Ammon's horn (tissue), 1 donor: Measurements from ENCODE around the gene PCNP.
A peak's percentile ranks its signal among the peaks of the same experiment; 100 is the strongest.
"Not testable (repeated sequence)": the region's sequence is repeated elsewhere in the genome, so short reads cannot be mapped to it uniquely, and the experiment has no call there.

ENCODE experiments used
- DNase-seq: peaks from one replicate; pipeline ENCODE4 v3.0.0-alpha.2; 2016; ENCODE audit warnings: low spot score

The PCNP gene

DNA sequence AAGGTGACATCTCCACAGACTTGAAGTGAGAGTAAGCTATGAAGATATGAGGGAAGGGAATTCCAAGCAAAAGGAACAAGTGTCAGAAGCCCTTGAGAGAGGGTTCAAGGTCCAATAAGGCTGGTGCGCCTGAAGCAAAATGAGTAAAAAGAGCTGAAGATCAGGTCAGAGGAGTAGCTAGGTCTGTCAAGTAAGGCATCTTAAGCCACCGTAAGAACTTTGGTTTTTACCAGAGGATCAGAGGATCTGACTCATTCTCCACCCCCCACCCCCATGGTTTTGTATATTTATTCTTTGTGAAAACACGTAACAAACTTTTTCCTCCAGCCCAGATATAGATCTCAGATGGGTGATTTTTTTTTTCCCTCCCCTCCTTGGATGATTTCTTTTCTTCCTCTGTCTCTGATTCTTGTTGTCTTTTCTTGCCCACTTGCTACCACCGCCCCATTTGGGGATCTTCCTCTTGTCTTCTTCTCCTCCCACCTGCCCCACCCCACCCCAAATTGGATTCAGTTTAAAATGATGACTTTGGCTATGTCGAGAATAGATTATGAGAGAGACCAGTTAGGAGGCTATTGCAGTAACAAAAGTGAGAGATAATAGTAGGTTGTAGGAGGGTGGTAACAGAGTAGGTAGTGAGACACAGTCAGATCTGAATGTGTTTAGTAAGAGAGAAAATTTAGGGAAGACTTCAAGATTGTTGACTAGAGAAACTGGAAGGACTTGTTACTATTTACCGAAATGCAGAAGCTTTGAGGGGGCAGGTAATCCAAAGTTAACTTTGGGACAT lies 6.3 kb upstream of the PCNP start:
- no peak for DNase-seq

DNA sequence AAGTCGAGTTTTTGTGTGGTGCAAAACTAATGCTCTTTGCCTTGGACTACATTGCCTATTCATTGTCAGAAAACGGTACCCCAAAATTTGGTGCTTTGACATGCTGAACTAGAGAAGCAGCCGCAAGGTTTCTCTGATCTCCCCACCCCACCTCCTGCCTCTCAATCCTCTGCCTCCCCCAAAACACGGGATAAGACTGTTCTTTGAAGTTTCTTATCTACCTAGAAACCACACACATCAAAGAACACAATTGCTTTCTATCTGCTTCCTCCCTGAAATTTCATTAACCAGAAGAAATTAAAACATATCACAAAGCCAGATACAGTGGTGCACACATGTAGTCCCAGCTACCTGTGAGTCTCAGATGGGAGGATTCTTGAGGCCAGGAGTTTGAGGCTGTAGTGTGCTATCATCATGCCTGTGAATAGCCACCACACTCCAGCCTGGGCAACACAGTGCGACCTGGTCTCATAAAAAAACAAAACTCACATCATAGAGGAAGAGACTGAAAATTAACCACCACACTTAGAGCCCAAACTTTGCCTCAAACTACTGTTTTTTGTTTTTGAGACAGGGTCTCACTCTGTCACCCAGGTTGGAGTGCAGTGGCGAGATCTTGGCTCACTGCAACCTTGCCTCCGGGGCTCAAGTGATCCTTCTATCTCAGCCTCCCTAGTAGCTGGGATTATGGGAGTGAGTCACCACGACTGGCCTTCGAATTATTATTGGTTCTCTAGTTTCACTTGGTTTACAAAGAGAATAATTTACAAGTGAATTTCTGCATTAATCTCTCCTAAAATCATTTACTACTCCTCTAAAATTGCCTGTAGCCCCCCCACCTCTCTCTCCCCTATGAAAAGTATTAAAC lies 2.7 kb upstream of the PCNP start:
- no peak for DNase-seq

DNA sequence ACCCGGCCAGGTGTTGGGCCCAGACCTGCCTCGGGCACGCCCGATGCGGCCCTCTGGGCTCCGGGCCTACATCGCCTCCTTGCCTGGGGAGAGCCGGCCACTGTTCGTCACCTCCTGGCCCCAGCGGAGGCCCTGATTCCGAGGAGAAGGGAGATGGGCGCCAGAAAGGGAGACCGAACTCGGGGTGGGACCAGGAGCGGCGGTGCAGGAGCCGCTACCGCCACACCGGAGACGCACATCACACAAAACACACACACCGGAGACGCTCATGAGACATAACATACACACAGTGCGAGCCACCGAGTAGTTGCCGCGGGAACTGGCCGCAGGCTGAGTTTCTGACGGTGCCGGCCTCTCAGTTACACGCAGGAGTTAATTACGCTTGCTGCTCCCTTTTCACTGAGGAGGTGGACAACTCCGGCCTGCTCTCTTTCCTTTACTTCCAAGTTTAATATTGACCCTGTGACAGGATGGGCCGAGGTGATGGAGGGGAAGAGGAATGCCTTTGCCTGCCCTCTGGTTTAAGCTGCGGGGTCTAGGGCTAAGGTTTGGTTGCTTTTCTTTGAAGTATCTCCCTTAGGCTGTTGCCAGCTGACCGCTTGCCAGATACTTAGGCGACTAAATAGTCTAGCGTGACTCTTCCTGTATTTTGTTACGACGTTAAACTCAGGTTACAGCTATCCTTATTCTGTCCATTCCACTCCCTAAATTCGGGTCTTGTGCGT lies 570 bp downstream of the PCNP start:
- DNase-seq: peak; percentile 35

DNA sequence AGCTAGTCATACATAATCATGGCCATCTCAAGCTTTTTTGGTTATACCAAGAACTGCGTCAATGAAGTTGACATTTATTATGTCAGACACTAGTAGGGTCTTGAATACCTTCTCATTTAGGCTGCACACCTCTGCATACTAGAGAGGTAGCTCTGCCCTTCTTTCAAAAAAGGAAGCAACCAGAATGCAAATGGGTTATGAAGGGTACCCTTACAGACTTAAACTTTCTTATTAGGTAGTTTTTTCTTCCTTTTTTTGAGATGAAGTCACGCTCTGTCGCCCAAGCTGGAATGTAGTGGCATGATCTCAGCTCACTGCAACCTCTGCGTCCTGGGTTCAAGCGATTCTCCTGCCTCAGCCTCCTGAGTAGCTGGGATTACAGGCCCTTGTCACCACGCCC lies 3.3 kb downstream of the PCNP start:
- no peak for DNase-seq

DNA sequence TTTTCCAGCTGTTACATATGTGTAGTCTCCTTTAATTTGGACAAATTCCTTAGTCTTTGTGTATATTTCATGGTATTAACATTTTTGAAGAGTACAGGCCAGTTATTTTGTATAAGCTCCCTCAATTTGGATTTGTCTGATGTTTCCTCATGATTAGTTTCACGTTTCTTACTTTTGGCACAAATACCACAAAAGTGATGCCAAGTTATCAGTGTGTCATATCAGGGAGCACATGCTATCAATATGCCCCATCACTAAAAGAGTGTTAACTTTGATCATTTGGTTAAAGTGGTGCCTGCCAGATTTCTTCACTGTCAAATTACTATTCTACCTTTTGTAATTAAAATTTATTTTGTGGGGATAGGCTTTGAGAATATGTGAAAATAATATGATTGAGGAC lies 14.6 kb downstream of the PCNP start:
- no peak for DNase-seq

DNA sequence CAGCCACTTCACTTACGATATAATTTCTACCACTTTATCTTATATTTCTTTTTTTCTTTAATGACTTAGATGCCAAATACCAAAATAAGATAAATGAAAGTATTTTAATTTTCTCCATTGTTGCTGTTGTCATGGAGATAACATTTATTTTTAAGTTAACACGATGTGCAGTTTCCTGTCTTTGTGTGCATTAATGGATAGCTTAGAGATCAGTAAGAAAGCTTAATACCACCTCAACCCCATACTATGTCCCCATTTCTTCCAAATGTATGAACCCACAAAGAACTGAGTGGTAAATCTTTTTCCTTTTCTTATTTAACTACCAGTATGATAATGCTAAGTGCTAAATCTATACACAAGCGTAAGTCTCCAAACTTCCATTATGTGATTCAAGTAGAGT lies 17.1 kb downstream of the PCNP start:
- DNase-seq: no peak

DNA sequence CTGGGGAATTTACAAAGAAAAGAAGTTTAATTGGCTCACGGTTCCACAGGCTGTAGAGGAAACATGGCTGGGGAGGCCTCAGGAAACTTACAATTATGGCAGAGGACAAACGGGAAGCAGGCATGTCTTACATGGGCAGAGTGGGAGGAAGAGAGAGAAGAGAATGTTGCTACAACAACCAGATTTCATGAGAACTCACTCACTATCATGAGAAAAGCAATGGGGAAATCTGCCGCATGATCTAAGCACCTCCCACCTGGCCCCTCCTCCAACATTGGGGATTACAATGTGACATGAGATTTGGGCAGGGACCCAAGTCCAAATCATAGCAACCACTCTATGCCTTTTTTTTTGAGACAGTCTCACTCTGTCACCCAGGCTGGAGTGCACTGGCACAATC lies 28.8 kb downstream of the PCNP start:
- peak; percentile 26 for DNase-seq

DNA sequence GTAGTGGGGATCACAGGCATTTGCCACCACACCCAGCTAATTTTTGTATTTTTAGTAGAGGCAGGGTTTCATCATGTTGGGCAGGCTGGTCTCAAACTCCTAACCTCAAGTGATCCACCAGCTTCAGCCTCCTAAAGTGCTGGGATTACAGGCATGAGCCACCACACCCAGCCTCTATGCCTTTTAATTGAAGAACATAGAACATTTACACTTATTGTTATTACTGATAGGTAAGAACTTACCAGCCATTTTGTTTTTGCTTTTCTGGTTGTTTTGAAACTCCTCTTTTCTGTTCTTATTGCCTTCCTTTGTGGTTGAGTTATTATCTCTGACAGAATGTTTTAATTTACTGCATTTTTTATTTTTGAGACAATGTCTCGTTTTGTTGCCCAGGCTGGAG lies 29.2 kb downstream of the PCNP start:
- DNase-seq: no peak

DNA sequence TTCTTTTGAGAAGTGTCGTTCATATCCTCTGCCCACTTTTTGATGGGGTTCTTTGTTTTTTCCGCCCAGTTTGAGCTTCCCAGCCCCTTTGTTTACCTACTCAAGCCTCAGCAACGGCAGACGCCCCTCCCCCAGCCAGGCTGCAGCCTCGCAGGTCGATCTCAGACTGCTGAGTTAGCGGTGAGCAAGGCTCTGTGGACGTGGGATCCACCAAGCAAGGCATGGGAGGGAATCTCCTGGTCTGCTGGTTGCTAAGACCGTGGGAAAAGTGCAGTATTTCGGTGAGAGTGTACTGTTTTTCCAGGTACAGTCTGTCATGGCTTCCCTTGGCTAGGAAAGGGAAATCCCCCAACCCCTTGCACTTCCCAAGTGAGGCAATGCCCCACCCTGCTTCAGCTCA lies 31.4 kb downstream of the PCNP start:
- DNase-seq: not testable (repeated sequence)

DNA sequence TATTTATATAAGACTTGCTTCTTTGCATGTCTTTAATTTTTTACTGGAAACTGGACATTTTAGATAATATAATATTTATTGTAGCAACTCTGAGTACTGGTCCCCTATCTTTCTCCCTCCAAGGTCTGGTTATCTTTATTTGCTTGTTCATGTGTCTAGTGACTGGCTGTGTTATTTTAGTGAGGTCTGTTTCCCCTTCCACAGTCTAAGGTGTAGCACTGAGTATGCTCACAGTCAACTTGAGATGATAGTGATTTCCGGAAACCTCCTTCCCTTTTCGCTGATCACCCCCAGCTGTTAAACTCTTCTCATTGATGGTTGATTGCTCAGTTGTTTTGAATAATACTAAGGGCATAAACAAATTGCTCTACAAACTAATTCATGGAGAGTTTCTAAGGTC lies 37.0 kb downstream of the PCNP start:
- DNase-seq: no peak

DNA sequence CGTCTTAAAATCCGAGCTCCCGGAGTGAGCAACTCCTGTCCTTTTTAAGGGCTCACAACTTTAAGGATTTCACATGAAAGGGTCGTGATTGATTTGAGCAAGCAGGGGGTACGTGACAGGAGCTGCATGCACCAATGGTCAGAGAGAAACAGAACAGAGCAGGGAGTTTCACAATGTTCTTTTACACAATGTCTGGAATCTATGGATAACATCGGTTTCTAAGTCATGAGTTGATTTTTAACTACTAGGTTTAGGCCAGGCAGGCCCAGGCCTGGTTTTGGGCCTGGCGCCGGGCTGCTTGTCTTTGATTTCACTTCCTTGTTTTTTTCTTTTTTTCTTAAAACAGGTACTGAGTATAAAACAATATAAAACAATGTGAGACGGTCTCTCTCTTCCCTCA lies 39.0 kb downstream of the PCNP start:
- not testable (repeated sequence) for DNase-seq

DNA sequence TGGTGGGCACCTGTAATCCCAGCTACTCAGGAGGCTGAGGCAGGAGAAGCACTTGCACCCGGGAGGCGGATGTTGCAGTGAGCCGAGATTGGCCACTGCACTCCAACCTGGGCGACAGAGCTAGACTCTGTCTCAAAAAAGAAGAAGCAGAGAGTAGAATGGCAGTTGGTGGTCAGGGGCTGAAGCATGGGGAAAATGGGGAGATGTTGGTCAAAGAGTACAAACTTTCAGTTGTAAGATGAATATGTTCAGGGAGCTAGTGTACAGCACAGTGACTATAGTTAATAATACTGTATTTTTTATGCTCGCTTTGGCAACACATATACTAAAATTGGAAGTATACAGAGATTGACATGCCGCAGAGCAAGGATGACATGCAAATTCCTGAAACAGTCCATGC lies 41.5 kb downstream of the PCNP start:
- no peak for DNase-seq

DNA sequence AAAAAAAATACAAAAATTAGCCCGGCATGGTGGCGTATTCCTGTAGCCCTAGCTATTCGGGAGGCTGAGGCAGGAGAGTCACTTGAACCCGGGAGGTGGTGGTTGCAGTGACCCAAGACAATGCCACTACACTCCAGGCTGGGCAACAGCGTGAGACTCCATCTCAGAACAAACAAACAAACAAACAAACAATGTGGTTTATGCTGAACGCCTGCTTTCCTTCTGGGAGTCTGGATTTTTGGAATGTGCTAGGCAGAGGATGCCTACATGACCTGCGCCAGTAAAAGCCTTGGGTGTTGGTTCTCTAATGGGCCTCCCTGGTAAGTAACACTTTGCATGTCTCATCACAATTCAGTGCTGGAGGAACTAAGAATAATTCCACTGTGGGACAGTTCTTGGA lies 43.5 kb downstream of the PCNP start:
- no peak for DNase-seq

DNA sequence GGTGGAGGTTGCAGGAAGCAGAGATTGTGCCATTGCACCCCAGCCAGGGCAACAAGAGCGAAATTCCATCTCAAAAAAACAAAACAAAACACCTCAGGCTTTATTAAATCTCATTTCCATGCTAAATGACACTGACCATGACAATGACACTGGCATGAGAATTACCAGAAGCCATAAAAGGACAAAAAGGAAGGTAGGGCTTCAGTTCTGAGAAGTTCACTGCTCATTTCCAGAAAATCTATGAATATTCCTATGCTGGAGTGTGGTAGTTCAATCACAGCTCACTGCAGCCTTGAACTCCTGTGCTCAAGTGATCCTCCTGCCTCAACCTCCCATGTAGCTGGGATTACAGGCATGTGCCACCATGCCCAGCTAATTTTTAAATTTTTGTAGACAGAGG lies 44.7 kb downstream of the PCNP start:
- no peak for DNase-seq

DNA sequence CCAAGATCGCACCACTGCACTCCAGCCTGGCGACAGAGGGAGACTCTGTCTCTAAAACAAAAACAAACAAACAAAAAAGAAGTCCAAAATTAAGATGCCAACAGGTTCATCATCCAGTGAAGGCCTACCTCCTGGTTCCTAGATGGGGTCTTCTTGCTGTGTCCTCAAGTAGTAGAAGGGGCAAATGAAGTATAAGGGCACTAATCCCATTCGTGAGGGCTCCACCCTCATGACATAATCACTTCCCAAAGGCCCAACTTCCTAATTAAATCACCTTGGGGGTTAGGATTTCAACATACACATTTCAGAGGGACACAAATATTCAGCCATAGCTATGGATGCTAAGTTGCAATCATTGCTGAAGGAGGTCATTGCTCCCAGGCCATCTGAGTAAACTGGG lies 45.8 kb downstream of the PCNP start:
- DNase-seq: no peak

DNA sequence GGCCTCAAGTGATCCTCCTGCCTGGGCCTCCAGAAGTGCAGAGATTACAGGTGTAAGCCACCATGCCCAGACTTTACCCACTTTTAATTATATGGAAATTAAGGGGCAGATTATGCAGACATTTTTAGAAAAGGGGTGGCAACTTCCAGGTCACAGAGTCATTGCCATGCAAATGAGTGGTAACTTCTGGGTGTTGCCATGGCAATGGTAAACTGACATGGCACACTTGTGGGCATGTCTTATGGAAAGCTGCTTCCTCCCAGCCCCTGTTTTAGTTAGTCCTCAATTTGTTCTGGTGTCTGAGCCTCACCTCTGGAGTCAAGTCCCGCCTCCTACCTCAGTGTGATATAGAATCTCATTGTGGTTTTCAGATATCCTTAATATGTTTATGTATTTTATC lies 49.7 kb downstream of the PCNP start:
- no peak for DNase-seq

DNA sequence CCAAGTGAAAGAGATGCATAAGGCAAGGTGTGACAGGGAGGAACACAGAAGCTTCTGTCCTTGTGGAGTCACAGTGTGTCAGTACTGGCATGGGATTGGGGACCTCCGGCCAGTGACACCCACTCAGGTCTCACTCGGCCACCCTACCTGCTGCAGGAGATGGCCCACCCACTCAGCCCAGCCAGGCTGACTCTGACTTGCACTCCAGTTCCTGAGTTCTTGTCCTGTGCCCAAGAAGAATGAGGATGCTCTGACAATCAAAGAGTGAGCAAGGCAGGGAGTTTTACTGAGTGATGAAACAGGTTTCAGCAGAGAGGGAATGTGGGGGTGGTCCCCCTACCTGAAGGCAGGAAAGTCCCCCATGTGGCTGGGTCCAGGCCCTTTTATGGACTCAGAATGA lies 50.9 kb downstream of the PCNP start:
- DNase-seq: no peak

DNA sequence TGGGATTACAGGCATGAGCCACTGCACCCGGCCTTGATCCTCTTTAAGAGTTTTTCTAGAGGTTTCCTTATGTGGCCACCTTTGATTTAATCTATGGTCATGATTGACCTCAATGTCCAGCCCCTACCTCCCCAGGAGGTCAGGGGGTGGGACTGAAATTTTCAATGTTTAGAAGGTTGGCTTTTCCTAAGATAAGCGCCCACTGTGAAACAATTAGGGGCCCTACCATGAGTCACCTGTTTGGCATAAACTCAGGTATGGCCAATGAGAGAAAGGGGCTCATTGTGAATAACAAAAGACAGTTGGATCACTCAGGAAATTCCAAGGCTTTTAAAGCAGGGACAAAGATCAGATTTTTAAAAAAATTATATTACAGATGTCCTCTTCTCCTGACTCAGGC lies 51.9 kb downstream of the PCNP start:
- no peak for DNase-seq

DNA sequence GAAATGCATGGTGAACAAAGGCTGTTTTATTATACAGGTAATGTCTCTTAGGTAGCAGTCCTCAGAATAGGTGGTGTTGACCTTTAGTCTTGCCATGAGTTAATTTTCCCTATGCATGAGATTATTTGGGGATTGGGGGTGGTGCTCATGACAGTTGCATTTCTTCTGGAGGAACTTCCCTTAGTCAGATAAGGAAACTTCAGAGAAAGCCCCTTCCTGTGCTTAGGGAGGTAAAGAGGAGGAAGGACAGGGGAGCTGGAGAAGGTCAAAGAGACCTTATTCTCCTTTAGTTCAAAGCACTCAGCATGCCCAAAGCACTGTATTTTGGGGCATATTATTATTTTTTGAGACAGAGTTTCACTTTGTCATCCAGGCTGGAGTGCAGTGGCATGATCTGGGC lies 55.2 kb downstream of the PCNP start:
- no peak for DNase-seq

DNA sequence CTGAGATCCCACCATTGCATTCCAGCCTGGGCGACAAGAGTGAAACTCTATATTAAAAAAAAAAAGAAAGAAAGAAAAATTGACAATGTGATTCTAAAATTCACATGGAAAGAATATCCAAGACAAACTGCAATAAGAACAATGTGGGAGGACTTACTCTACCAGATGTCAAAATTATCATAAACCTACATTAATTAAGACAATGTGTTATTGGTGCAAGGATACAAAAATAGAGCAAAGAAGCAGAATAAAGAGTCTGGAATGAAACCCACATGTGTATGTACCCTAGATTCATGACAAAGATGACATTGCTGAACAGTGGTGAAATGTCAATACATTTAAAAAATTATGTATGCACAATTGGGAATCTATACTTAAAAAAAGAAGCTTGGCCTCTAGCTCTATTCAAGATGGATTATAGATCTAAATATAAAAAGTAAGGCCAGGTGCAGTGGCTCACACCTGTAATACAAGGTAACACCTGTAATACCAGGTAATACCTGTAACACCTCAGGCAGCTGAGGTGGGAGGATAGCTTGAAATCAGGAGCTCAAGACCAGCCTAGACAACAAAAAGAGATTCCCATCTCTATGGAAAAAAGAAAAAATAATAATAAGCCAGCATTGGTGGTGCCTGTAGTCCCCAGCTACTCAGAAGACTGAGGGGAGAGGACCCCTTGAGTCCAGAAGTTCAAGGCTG lies 57.3 kb downstream of the PCNP start:
- no peak for DNase-seq

DNA sequence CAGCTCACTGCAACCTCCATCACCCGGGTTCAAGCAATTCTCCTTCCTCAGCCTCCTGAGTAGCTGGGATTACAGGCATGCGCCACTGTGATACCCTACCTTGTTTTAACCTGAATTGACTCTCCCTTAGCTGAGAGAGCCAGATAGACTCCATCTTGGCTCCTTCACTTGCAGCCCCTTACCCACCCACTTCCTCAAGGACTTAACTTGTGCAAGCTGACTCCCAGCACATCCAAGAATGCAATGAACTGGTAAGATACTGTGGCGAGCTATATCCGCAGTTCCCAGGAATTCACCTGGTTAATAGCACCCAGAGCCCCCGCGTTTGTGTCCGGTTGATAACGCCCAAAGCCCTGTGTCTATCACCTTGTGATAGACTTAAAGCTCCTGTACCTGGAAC lies 58.0 kb downstream of the PCNP start:
- not testable (repeated sequence) for DNase-seq

DNA sequence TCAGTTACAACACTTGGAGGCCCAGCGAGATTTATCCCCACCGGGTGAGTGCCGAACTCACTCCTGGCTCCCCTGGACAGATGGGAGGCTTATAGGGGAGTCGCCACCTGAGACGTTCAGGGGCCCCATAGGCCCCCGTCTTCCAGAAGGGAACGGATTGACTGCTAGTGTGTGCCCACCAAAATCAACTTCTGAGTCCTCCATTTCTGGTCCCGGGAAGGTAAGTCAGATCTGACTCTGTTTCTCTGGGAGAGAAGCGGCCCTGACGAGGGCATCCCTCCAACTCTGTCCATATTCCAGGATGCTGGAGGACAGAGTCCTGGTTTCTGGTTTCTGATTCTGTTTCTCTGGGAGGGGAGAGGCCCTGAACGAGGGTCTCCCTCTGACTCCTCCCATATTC lies 58.6 kb downstream of the PCNP start:
- DNase-seq: no peak
